GM20431 (cell line): ENCODE results near the gene LRP1B.

Experiments
- in situ Hi-C: fragments of 300-500 bp; cut with MseI, MboI; formaldehyde crosslinking; loops from one replicate; pipeline ENCODE4 v1.15.0; 2020; ENCODE audit warnings: low sequenced_read_pairs; ENCODE audit not compliant: unreplicated experiment

LRP1B gene

DNA sequence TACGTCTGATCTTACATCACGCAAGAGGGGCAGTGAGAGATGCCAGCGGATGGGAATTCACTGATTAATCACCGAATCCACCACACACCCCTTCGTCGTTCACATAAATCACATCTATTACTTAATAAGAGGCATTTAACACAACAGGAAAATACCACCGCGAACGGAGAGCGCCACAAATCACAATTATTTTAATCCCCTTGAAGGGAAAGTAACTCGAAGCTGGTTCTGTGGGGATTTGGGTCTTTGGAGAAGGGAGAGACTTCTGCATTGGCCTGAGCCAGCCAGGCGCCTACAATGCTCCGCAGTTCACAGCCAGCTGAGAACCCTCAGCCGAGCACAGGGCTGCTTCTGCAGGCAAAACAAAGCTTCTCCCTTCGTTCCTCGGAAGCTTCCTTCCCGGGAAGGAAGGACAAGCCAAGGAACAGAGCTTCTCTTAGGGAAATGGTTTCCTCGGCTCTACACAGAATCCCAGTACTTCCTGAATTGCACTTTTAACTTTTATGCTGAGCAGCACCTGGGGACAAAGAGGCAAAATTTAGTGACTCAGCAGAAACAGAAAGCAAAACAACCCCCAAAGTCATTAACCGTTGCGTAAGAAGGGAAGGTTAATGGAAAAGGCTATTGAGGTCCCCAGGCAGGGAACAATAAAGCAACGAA is at the start of gene LRP1B:
Gene LRP1B, minus strand, starts transcription at position 7 of the 660 bp plus-strand sequence. CDS start 287 bp downstream, outside the sequence.
- in situ Hi-C loops, result no loop called here

DNA sequence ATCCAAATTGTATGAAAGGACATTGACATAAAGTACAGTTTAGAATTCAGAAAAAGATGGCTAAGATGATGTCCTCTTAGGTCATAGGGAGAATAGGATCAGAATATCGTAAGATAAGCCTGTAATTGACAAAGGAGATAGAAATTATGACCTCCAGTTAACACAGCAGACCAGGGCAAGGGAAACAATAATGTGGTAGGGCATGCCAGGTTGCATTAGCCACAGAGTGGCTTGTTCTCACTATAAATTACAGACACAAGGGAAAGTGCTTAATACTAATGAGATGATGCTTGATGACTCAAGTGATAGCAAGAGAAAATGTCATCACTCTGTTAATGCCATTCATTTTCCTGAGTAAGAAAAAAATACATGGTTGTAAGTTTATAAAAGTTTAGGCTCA is 48.9 kb upstream of the LRP1B start:
- in situ Hi-C loops, result no loop called here

DNA sequence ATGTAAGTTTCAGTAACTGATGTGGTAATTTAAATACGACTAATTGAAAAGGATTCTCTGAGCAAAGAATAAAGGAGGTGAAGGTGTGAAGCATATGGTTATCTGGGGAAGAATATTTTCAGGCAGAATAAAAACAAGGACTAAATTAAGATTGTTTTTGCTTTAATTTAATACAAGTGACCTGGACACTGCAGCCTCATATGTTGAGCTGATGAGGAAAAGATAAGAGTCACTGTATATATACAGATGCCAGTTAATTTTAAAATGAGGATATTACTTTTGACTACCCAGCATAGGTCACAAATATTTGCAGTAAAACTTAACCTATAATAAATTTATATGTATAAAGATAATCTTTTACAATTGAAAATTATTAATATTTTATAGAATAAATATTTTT is 47.8 kb upstream of the LRP1B start:
- in situ Hi-C loops, result no loop called here

DNA sequence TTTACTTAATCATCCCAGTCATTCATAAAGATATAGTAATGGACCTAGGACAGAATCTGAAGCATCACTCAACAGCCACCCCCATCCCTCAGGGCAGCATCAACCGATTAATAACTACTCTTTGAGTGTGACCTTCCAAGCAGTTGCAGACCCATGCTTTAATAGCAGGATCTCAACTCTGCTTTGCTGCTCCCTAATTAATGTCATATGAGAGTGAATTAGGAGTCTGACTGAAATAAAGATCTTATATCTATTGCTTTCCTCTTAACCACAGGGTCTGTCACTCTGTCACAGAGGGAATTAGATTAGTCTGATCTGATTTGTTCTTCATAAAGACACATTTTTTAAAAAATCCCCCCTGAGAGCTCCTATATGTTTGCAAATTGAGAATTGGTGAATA is 46.1 kb upstream of the LRP1B start:
- in situ Hi-C loops, result no loop called here

DNA sequence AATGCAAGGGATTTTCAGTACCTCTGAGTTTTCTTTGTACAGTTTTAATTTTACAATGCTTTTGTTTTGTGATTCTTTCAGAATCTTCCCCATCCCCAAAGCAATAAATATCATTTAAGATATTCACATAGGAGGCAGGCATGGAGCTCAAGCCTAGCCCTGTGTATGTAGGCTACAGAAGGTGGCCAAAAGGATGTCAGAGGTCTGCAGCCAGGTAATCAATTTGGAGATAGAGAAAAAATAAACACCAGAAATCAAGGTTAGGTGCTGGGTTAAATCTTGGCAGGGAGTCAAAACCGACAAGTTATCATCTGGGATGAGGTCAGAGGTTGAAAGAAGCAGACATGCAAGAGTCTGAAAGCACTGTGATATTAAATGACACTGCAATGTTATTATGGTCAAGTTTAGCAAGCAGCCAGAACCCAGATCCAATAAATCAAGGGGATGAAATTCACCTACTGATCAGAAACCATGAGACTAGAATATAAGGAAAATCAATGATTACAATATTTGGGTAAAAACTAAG is 45.1 kb upstream of the LRP1B start:
- in situ Hi-C loops, result no loop called here

DNA sequence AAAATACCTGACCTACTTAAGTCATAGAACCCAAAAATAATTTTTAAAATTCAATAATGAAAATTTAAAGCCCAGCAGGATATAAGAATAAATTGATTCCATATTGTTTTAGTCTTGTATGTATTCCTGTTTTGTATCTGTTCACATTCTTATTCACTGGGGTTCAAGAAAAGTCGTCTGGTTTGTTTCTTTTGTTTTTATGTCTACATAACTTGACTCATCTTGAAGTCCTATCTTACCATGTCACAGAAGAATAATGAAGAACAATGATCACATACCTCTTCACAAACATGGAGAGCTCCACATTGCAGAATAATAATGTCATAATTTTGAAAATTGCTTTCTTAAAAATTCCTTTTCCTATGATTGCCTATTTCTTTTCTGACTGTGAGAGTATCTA is 43.4 kb upstream of the LRP1B start:
- in situ Hi-C loops, result no loop called here

DNA sequence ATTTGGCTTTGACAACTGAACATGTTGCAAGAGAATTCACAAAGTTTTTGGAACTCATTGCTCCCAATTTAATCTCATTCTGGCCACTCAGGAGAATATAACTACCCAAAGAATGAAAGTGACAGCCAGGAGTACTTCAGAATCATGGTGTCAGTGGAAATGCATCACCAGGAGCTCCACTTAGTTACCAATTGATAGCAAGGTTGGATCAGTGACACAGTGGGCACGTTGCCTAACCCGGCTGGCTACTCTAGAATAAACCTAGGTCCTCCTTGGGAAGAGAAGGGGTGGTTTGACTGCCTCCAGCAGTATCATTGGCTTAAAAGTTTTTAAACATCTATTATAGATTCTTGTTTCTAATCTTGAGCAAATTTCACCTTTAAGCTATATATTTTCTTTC is 40.0 kb upstream of the LRP1B start:
- in situ Hi-C loops, result no loop called here

DNA sequence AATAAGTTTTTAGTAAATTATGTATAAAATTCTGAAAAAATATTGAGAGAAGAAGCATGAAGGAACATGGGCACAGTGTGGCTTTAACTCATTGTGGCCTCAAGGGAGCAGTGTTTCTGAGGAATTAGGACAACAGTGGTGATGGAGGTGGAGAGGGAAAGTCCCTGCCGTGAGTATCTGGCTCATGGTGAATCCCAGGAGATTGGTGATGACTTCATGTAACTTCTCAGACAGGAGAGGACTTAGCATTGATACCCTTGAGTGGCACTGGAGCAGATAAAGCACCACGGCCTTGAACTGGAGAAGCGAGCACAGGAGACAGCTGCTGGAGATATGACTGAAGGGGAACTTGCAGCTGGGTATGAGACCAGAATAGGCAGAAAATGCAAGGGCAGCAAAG is 35.0 kb upstream of the LRP1B start:
- in situ Hi-C loops, result no loop called here

DNA sequence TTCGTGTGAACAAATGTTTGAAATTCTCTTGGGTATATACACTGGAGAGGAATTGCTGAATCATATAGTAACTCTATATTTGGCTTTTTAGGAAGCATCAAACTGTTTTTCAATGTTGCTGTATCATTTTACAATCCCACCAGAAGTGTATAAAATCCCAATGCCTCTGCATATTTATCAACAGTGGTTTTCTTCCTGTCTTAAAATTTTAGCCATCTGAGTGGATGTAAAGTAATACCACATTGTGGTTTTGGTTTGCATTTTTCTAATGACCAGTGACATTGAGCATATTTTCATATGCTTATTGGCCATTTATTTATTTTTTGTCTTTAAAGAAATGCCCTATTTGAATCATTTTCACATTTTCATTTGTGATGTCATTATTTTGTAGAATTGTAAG is 22.8 kb upstream of the LRP1B start:
- in situ Hi-C loops, result no loop called here

DNA sequence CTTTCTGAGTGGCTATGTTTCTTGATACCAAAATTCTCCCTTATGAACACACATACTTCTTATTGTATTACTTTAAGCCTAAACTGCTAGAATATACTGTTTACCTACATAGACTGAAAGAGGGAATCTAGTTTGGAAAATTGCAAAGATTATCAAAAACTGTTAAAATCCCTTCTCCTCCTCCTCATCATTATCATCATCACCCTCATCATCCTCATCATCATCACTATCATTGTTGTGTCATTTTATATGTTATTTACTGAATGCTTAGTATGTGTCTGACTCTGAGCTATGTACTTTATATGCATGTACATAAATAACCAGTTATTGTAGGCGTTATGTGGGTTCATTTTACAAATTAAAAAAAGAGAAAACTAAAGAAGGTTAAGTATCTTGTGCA is 19.6 kb upstream of the LRP1B start:
- in situ Hi-C loops, result no loop called here

DNA sequence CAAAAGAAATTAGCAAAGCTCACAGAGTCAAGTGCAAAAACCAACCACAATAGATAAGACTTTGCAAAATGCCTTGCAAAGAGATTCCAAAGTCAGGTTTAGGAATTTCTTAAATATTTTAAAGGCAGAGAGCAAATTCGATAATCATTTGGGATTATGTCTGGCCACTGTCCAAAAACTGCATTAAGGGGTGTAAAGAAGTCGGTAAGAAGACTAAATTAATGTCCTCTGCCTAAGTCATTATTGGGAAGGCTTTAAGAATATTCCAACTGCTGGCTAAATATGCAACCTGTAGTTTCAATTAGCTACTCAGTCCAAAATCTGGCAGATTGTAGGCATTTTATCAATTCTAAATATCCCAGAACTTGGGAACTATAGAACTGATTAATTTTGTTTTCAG is 13.7 kb upstream of the LRP1B start:
- in situ Hi-C loops, result no loop called here

DNA sequence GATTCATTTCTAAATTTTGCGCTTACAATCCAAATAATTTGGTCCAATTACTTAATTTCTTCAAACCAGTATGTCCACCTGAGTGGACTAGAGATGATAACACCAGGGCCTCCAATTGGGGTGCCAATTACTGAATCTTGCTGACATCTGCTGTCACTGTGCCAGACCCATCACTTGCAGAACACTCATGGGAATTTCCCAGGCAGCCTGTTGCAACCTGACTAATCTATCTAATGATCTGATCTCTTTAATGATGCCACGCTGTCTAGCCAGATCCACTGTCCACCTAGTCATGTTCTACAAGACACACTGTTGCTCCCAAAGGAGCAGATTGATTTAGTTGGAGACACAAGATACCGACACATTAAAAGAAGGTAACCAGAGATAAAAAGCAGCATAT is 11.8 kb upstream of the LRP1B start:
- in situ Hi-C loops, result no loop called here

DNA sequence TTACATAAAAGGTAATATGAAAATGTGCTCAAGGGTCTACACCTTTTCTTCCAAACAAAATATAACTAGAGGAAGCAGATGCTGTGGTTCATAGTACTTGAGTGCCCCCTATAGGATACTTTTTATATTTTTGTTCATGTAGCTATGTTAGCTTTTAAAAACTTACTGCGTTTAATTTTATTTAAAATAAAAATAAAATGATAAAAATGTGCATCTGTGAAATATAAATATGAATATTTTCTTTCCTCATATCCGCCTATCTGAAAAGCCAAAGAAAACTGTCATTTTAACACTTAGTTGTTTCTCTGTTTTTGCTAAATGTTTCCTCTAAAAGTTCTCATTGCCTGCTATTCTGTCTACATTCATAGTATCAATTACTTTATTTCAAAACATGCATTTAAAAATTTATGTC is 9.6 kb upstream of the LRP1B start:
- in situ Hi-C loops, result no loop called here

DNA sequence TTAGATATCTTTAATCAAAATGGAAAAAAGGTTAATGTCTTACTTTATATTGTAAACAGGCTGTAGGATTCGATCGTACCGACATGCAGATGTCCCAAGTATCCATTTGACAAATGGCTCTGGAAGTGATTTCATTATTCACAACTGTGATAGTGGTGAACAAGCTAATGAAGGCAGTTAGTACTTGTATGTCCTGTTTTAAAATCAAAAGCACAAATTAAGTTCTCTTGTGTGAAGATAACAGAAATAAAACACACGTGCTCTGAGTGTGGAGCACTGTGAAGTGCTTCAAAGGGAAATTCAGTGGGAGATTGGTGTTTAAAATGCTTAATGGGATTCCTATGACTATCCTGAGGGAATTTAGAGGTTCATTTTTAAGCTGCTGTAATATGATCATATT is 8.6 kb upstream of the LRP1B start:
- in situ Hi-C loops, result no loop called here

DNA sequence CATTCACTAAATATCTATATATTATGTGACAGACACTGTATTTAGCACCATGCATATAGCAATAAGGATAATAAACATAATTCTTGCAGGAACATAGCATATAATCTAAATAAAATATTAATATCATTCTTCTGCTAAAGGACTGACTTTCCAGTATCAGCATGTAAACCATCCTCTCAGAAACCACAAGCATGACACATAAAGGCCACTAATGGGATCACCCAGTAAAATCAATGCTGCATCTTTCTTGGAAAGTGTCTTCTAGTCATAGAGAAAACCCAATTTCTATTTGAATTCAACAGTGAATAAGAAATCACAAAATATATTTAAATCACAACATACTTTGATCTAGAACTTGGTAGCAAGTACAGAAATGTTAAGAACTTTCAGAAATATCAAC is 5.8 kb upstream of the LRP1B start:
- in situ Hi-C loops, result no loop called here

DNA sequence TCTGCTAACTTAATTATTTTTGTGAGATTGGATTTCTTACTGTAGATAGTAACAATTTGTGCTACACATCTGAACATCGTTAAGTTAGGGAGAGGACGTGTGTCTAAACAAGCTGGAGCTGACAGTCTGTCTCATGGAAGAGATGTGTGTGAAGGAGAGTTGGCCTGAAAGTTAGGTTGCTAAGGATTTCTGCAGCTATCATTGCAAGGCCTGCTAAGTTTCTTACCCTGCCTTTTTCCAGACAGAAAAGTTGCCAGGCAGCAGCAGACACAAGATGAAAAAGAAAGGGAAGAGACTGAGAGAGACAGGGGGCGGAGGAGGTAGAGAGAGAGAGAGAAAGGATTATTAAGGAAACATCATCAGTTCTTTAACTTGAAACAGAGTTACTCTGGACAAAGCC is 4.1 kb upstream of the LRP1B start:
- in situ Hi-C loops, result no loop called here

DNA sequence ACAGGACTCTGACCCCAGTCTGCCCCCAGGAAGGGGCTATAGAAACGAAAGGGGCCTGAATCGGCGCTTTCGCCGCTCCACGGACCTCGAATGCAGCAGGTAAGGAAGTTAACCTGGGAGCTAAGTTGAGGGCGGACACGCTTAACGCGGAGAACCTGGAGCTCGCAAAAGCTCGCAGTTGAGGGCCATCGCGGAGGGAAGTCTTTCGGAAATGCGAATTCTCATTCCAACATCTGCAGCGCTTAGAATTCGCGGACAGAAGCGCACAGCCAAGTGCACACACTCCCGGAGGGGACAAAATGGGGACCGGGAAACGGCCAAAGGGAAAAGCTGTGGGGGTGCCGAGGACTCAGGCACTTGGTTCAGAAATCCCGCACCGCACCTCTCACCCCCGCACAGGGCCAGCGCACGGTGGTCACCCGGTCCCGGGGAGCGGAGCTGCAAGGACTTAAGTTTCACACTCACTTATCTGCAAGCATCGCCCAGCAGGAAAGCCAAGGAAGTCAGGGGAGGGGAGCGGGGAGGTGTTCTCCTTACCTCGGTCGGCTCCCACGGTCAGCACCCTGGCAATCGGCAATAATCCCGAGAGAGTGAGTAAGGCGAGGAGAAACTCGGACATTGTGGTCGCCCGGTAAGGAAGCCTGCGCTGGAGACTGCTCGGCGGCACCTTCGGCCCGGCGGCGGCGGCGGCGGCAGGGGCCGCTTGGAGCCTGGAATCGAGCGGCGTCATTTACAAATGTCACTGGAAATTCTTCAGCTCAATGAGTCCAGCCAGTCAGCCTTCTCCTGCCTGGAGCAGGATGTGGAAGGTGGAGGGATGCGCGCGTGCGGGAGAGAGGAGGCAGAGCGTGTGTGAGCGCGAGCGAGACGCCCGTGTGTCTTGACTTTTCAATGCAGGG is 456 bp downstream of the LRP1B start:
- in situ Hi-C loops, result no loop called here

DNA sequence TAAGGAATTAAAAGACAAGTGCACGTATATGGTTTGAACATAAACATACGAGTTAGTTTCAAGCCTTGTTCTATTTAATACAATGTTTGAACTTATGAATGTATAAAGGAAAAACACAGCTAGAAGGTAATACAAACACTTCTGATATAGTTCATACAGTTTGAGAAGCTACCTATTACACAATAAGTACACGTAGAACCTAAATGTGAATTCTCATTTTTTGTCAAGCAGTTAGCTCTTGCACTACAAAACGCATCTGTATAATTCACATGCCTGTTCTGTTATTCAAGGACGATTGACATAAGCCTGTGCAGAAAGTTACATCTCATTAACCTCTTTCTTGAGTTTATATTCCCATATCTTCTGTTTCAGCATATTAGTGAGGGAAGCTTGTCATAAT is 2.7 kb downstream of the LRP1B start:
- in situ Hi-C loops, result no loop called here

DNA sequence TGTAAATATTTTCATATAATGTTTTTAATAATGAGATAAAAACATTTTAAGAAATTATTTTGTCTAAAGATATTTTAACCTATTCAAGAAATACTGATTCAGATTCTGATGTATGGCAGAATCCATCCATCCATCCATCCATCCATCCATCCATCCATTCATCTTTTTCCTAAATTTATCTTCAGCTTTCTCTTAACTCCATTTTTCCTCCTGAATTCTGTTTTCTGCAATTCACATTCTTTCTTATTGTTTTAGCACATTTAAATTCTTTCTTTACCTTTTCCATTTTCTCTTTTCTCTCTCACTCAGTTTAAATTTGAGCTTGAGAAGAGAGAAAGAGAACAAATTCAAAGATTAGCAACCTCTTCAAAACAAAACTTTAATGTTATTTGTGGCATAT is 3.6 kb downstream of the LRP1B start:
- in situ Hi-C loops, result no loop called here

DNA sequence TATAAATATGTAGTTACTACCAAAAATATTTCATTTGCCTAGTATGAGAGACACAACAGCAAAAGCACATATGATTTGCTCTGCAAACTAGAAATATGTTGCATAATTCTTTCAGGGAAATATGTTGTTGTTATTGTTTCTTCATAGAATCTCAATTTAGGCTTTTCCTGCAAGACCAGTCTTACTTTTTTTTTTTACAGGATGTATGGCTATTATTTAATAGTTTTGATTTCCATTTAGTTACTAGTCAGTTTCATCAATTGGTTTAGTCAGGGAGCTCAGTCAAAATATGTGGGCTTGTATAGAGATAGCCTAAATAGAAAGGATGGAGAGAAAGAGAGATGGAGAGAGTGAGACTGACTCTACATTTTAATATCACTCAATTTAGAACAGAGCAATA is 6.1 kb downstream of the LRP1B start:
- in situ Hi-C loops, result no loop called here

DNA sequence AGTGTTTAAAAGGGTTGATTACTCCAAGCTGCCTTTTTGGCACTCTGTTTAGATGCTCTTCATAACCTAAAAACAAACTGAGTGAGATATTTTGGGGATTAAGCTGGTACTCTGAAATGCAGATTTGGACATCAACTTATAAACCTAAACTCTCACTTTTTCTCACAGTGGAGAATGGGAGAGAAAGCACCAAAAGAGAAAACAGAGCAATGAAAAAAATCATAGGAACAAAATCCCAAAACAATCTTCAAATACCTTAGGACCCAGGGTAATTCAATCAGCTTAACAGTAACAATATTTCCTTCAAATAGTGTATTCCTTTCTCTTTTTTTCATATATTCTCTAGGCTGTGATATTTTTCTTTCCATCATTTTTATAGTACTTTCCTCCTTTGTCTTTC is 11.5 kb downstream of the LRP1B start:
- in situ Hi-C loops, result no loop called here
